Ectodermal cell (in vitro differentiated cells): ENCODE results near the gene DPEP2NB.
"Not testable (repeated sequence)": the region's sequence is repeated elsewhere in the genome, so short reads cannot be mapped to it uniquely, and the experiment has no call there.

Experiments used
- H3K27ac ChIP-seq: 2 replicates; pipeline ENCODE4 v1.7.0; 2013; ENCODE audit warnings: mild to moderate bottlenecking, low read depth, low read length; ENCODE audit not compliant: insufficient read depth, poor library complexity, severe bottlenecking
- H3K27me3 ChIP-seq: 2 replicates; pipeline ENCODE4 v1.7.0; 2013; ENCODE audit warnings: mild to moderate bottlenecking, low read length; ENCODE audit not compliant: insufficient read depth, control insufficient read depth, poor library complexity, severe bottlenecking
- H3K36me3 ChIP-seq: one replicate; pipeline ENCODE4 v1.7.0; 2013; ENCODE audit warnings: low read length; ENCODE audit not compliant: control insufficient read depth, insufficient read depth
- H3K4me1 ChIP-seq: one replicate; pipeline ENCODE4 v1.7.0; 2013; ENCODE audit warnings: low read length; ENCODE audit not compliant: control insufficient read depth, insufficient read depth
- H3K4me3 ChIP-seq: 2 replicates; pipeline ENCODE4 v1.7.0; 2013; ENCODE audit warnings: low read depth, low read length, control low read depth; ENCODE audit not compliant: insufficient read depth
- H3K9me3 ChIP-seq: 2 replicates; pipeline ENCODE4 v1.7.0; 2013; ENCODE audit warnings: mild to moderate bottlenecking, low read length, moderate library complexity; ENCODE audit not compliant: control insufficient read depth
- WGBS, 2 experiments: methylation state at CpG; one replicate each; pipeline ENCODE4 v1.1.7; 2013; ENCODE audit warnings: missing lambda C conversion rate in 2 of 2; 5-methylcytosine and 5-hydroxymethylcytosine counted together

Gene DPEP2NB

DNA sequence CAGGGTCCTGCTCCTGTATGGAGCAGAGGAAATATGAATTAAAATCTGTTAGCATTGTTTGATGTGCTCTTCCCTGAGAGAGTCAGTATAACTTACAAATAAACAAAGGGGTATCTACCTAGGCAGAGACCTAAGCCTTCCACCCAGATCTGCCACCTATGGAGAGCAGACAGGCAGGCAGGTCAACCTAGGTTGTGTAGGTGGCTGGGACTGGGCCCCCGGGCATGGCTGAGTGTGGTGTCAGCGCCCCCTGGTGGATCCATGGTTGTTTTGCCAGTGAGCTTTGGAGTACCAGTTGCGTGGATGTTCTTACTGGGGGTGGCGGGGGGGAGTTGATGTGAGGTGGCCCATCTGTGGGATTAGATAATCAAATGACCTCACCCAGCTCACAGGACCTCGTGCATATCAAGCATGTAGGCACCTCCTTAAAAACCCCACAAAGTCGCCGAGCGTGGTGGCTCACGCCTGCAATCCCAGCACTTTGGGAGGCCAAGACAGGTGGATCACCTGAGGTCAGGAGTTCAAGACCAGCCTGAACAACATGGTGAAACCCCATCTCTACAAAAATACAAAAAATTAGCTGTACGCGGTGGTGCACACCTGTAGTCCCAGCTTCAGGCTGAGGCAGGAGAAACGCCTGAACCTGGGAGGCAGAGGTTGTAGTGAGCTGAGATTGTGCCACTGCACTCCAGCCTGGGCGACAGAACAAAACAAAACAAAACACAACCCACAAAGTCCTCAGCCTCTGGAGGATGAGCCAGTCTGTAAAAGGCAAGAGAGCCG, 25.0 kb upstream of the DPEP2NB start:
- Histone ChIP-seq H3K36me3 (no peaks in the 10 kb centered on the region), H3K27ac (no peak overlapping the region), H3K4me1 (no peaks in the 10 kb centered on the region), H3K9me3 (no peaks in the 10 kb centered on the region), H3K27me3 (no peaks in the 10 kb centered on the region), H3K4me3 (no peak overlapping the region)
- WGBS, 2 experiments, result 71 to 74% methylated on average over 14 of the region's 14 CpGs

DNA sequence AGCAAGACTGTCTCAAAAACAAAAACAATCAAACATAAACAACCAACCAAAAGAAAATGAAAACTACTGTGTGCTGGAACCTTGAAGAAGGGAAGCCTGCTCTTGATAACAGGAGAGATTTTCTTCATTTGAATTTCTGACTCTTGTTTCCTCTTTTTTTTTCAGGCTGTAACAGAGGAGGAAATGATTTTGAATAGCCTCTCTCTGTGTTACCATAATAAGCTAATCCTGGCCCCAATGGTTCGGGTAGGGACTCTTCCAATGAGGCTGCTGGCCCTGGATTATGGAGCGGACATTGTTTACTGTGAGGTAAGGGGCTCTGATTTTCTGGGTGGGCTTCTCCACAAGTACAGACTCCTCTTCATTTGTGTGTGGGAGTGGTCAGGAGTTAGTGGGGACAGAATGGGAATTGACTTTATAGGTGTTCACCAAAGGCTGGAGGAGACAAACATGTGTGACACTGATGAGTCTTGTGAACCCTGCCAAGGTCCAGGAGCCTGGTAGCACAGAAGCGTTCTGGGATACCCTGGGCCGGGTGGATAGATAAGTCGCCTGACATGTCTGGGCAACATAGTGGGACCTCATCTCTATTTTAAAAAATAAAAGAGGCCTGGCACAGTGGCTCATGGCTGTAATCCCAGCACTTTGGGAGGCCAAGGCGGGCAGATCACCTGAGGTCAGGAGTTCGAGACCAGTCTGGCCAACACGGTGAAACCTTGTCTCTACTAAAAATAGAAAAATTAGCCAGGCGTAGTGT, 22.3 kb upstream of the DPEP2NB start:
- Histone ChIP-seq H3K9me3 (no peaks in the 10 kb centered on the region), H3K4me3 (no peak overlapping the region), H3K27ac (no peak overlapping the region), H3K4me1 (no peaks in the 10 kb centered on the region), H3K36me3 (no peaks in the 10 kb centered on the region), H3K27me3 (no peaks in the 10 kb centered on the region)
- 94 to 96% methylated on average over 9 of the region's 9 CpGs for WGBS, 2 experiments

DNA sequence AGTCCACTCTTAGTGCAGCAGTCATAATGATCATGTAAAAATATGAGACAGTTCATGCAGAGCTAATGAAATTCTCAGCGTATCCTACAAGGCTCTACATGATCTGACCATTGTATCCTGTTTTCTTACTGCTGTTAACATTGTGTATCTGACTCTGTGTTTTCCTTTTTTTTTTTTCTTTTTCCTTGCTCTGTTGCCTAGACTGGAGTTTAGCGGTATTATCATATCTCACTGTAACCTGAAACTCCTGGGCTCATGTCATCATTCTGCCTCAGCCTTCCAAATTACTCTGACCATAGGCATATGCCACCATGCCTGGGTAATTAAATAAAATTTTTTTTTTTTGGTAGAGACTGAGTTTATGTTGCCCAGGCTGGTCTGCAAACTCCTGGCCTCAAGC, 19.5 kb upstream of the DPEP2NB start:
- Histone ChIP-seq H3K4me1 (no peaks in the 10 kb centered on the region), H3K36me3 (no peaks in the 10 kb centered on the region), H3K27me3 (no peaks in the 10 kb centered on the region), H3K9me3 (no peaks in the 10 kb centered on the region), H3K27ac (no peak overlapping the region), H3K4me3 (no peak overlapping the region)
- WGBS, 2 experiments, result 89 to 96% methylated on average over 2 of the region's 2 CpGs

DNA sequence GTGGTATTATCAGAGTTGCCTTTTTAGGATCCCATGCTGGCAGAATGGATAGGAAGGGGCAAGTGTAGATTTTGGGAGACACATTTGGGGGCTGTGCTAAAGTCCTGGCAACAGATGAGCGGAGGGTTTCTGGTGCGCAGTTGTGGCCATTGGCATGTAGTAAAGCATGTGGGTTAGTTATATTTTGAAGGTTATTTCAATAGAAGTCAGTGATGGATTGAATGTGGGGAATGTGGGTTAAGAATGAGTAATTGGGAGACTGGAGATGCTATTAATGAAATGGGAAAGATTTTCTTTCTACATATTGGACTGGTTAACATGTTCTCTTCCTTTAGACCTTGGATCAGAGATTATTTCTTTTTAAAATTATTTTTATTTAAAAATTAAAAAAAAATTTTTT, 17.4 kb upstream of the DPEP2NB start:
- H3K36me3 ChIP-seq, result no peaks in the 10 kb centered on the region
- WGBS, 2 experiments, result 97 to 100% methylated on average over 2 of the region's 2 CpGs
- no peak overlapping the region for H3K4me3 ChIP-seq
- H3K9me3 ChIP-seq, result no peaks in the 10 kb centered on the region
- H3K27ac ChIP-seq, result no peak overlapping the region
- H3K27me3 ChIP-seq, result no peaks in the 10 kb centered on the region
- no peaks in the 10 kb centered on the region for H3K4me1 ChIP-seq

DNA sequence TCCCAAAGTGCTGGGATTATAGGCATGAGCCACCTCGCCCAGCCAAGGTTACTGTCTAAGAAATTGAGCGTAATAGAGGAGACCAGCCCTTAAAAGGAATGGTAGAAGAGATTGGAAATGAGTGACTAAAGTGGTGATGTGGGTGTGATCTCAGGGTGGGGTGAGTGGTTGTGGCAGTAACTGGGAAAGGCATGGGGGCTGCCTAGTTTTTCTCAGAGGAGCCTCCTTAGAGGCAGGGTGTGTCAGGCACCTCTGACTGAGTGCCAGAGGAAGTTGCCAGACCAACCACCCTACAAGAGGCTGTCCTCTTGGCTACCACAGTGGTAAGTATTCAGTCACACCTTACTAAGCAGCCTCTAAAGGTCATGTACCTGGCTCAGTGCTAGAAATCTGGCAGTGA, 16.2 kb upstream of the DPEP2NB start:
- Histone ChIP-seq H3K4me3 (no peak overlapping the region), H3K27me3 (no peaks in the 10 kb centered on the region), H3K27ac (no peak overlapping the region), H3K4me1 (no peaks in the 10 kb centered on the region), H3K36me3 (no peaks in the 10 kb centered on the region), H3K9me3 (no peaks in the 10 kb centered on the region)
- 93 to 95% methylated on average over 2 of the region's 2 CpGs for WGBS, 2 experiments

DNA sequence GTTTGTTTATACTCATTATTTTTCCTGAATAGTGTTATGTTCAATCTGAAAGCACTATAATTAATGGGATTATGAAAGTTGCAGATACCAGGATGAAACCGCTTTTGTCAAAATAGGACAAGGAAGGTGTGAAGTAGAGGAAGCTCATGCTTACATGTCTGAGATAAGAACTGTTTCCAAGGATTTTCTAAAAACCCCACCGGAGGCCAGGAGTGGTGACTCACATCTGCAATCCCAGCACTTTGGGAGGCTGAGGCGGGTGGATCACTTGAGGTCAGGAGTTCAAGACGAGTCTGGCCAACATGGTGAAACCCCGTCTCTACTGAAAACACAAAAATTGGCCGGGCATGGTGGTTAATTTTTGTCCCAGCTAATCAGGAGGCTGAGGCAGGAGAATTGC, 14.4 kb upstream of the DPEP2NB start:
- H3K4me1 ChIP-seq, H3K27ac ChIP-seq, H3K27me3 ChIP-seq, H3K4me3 ChIP-seq, H3K9me3 ChIP-seq, H3K36me3 ChIP-seq: not testable (repeated sequence)
- 93 to 96% methylated on average over 6 of the region's 6 CpGs for WGBS, 2 experiments

DNA sequence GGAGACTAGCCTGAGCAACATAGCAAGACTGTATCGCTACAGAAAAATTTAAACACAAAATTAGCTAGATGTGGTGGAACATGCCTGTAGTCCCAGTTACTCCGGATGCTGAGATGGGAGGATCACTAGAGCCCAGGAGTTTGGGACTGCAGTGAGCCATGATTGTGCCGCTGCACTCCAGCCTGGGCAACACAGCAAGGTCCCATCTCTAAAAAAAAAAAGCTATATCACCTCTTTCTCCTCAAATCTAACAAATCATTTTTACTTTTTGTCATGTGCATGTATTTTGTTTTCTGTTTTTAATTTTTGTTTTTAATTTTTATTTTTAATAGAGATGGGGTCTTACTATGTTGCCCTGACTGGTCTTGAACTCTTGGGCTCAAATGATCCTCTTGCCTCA, 13.3 kb upstream of the DPEP2NB start:
- H3K36me3 ChIP-seq, result no peaks in the 10 kb centered on the region
- H3K4me1 ChIP-seq, result peaks cover 4% of the 10 kb centered on the region
- H3K27ac ChIP-seq, result no peak overlapping the region
- no peaks in the 10 kb centered on the region for H3K27me3 ChIP-seq
- 92 to 96% methylated on average over 3 of the region's 3 CpGs for WGBS, 2 experiments
- H3K4me3 ChIP-seq, result no peak overlapping the region
- H3K9me3 ChIP-seq, result no peaks in the 10 kb centered on the region

DNA sequence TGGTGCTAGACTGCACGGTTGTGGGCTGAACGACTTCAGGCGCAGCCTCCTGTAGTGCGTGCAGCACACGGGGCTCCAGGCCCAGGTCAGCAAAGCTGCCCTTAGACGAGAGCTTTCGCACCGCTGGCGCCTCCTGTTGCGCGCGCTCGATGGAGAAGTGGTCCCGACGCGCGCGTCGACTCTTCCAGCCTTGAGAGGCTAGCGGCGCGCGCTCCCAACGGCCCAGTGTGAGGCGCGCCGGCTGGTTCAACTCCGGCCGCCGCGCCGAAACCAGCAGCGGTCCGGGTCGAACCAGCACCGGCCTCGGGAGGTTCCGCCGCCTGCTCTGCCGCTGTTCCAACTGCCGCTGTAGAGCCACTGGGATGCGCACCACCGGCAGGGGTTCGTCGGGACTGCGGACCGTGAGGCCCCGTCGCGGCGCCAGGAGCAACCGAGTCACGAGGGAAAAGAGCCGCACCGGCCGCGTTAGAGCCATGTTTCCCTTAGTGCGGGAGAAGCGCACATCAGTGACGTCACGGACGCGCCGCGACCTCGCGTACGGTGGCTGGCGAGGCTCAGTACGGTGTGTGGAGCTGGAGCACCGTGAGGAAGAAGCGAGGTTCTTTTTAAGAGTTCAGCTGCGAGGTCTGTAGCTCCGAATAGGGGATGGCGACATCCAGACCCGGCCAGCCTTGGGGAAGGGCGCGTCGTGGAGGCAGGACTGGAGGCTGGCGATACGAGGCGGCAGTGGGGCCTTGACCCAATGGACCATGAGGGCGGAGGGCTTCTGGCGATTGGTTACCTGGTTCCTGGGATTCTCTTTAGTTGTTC, 7.2 kb upstream of the DPEP2NB start, which contains the start of the genes DDX28 and DUS2:
TSS of gene DDX28 (minus strand) at position 505 of the 810 bp plus-strand sequence. CDS start at position 475, 30 bp downstream.
TSS of gene DUS2 (plus strand) at position 557 of the 810 bp plus-strand sequence. CDS start 14,740 bp downstream, outside the sequence.
- Histone ChIP-seq H3K4me1 (peaks cover 15% of the 10 kb centered on the region), H3K36me3 (no peaks in the 10 kb centered on the region), H3K27me3 (no peaks in the 10 kb centered on the region), H3K9me3 (no peaks in the 10 kb centered on the region), H3K27ac (peak within 1 kb of the TSS; percentile 63), H3K4me3 (peak within 1 kb of the TSS; percentile 100)
- WGBS, 2 experiments, result 0% methylated on average over 84 of the region's 84 CpGs

DNA sequence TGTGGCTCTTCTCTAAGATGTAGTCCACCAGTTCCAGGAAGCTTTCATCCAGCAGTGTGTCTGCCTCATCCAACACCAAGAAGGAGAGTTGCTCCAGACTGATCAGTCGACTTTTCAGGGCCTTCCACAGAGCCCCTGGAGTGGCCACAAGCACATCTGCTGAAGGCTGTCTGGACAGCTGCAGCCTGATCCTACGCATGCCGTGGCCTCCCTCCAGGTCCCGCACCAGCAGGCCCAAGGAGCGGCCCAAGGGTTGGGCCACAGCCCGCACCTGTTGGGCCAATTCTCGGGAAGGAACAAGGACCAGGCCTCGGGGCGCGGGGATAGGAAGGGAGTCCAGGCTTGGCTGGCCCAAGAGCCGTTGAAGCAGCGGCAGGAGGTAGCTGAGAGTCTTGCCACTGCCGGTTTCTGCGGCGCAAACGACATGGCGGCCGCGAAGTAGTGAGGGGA, 6.6 kb upstream of the DPEP2NB start:
- Histone ChIP-seq H3K27me3 (no peaks in the 10 kb centered on the region), H3K36me3 (no peaks in the 10 kb centered on the region), H3K4me1 (peaks cover 15% of the 10 kb centered on the region), H3K9me3 (no peaks in the 10 kb centered on the region), H3K27ac (peak overlapping the region; percentile 63), H3K4me3 (peak overlapping the region; percentile 100)
- 21 to 22% methylated on average over 19 of the region's 19 CpGs for WGBS, 2 experiments

DNA sequence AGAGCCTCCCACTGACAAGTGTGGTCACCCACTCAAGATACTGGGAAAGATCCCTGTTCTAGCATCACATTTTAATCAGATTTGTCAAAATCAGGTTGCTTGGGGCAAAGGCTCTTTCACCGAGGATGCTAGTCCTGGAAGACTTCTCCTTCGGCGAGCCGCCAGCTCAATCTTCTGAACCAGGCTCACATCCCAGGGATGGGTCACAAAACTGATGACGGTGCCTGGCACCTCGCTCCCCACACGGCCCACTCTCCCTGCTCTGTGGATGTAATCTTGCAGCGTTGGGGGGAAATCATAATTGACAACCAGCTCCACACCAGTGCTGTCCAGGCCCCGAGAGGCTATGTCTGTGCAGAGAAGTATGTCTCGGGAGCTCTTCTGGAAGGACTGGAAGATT, 5.8 kb upstream of the DPEP2NB start:
- Histone ChIP-seq H3K27ac (no peak overlapping the region), H3K4me3 (no peak overlapping the region), H3K27me3 (no peaks in the 10 kb centered on the region), H3K4me1 (peaks cover 15% of the 10 kb centered on the region), H3K36me3 (no peaks in the 10 kb centered on the region), H3K9me3 (no peaks in the 10 kb centered on the region)
- 95 to 96% methylated on average over 10 of the region's 10 CpGs for WGBS, 2 experiments
